Spleen (tissue), 11 donors: ENCODE measurements around the gene BCL2L2. TPM values are rescaled to one million over a fixed set of nuclear protein-coding genes. Genes with fewer than 3 reads are reported as not detected.

ENCODE experiments used
- DNase-seq: peaks from one replicate; pipeline ENCODE4 v3.0.0-alpha.2; 2020
- H3K27ac ChIP-seq, 8 donors: fragments of 200-600 bp; sonication (generic) in 7 of 8; 1 replicate in 4 of 8; 2 replicates in 4 of 8; pipeline versions ENCODE4 v1.5.0 to v1.8.0; 2016 to 2021; ENCODE audit warnings: inconsistent platforms in 4 of 8, mild to moderate bottlenecking in 4 of 8, moderate library complexity in 1 of 8
- H3K27me3 ChIP-seq, 7 donors: fragments of 200-600 bp; sonication (generic) in 6 of 7; replicated peaks in 1 of 7; 1 replicate in 4 of 7; 2 replicates in 3 of 7; pipeline versions ENCODE4 v1.5.0 to v1.8.0; 2016 to 2021; ENCODE audit warnings: inconsistent platforms in 3 of 7, mild to moderate bottlenecking in 1 of 7
- H3K36me3 ChIP-seq, 6 donors: fragments of 200-600 bp; sonication (generic) in 5 of 6; 1 replicate in 4 of 6; 2 replicates in 2 of 6; pipeline versions ENCODE4 v1.5.0 to v1.8.0; 2016 to 2021; ENCODE audit warnings: inconsistent platforms in 2 of 6
- H3K4me1 ChIP-seq, 6 donors: fragments of 200-600 bp; sonication (generic) in 5 of 6; 1 replicate in 3 of 6; 2 replicates in 3 of 6; pipeline versions ENCODE4 v1.5.0 to v1.8.0; 2016 to 2021; ENCODE audit warnings: inconsistent platforms in 3 of 6
- H3K4me3 ChIP-seq, 8 donors: fragments of 200-600 bp; sonication (generic) in 7 of 8; 1 replicate in 4 of 8; 2 replicates in 4 of 8; pipeline versions ENCODE4 v1.5.0 to v1.8.0; 2016 to 2021; ENCODE audit warnings: inconsistent platforms in 4 of 8, mild to moderate bottlenecking in 4 of 8, moderate library complexity in 2 of 8
- H3K9me3 ChIP-seq, 8 donors: fragments of 200-600 bp; sonication (generic) in 7 of 8; 1 replicate in 4 of 8; 2 replicates in 4 of 8; pipeline versions ENCODE4 v1.5.0 to v1.8.0; 2016 to 2021; ENCODE audit warnings: inconsistent platforms in 4 of 8
- POLR2A ChIP-seq, 3 donors: fragments of 450-650 bp; IDR thresholded peaks; one replicate each; pipeline ENCODE4 v1.5.1; 2017; ENCODE audit warnings: antibody characterized with exemption in 3 of 3, mild to moderate bottlenecking in 1 of 3
- POLR2AphosphoS5 ChIP-seq, 3 donors: sonication (generic); formaldehyde crosslinking; IDR thresholded peaks; one replicate each; pipeline ENCODE4 v1.5.1; 2017; ENCODE audit warnings: antibody characterized with exemption in 3 of 3
- WGBS, 5 donors: extraction: QIAGEN DNeasy Blood & Tissue Kit in 3 of 5; methylation state at CpG; one replicate each; pipeline versions ENCODE4 v1.1.5 to v1.1.7; 2013 to 2018; 5-methylcytosine and 5-hydroxymethylcytosine counted together
- intact Hi-C: fragments of 100-400 bp; cut with DNase I; formaldehyde crosslinking; loops from one replicate; pipeline ENCODE4 v1.15.0; 2023; ENCODE audit warnings: low total_unique reads
- polyA plus RNA-seq, 3 donors: library from polyadenylated mRNA; stranded (reverse); fragments of 200-250 nt; gene quantifications; one replicate each; pipeline ENCODE4 v1.2.1, GENCODE V29; 2013
- total RNA-seq, 7 donors: library from RNA; depleted of rRNA in 3 of 7; stranded (reverse); fragments of >200 nt in 3 of 7; fragmentation: NEBNext Ultra II Directional in 4 of 7; extraction: Animal tissue kit (Norgen Biotek cat#: 25700) in 4 of 7; gene quantifications; one replicate each; pipeline versions ENCODE4 v1.1.0 to v1.2.1, GENCODE V29; 2016 to 2021
- TF ChIP-seq, protein P1 (sequence below), 11 experiments: fragments of 200-600 bp in 7 of 11; fragments of 450-650 bp in 4 of 11; sonication (generic) in 4 of 11; IDR thresholded peaks in 8 of 11; conservative IDR thresholded peaks in 3 of 11; 1 replicate in 7 of 11; 2 replicates in 4 of 11; pipeline versions ENCODE4 v1.4.0 to v1.8.0; 2016 to 2021; ENCODE audit warnings: antibody characterized with exemption in 11 of 11, inconsistent platforms in 4 of 11, mild to moderate bottlenecking in 1 of 11
- donor health status: healthy with polysubstance abuse.
- donor health status: DM: no; HTN: no; CAD: no; lungs with moderate emphysema.
- donor health status: DM: no; HTN: no; CAD: no.
- donor health status: Bipolar disorder and iron deficiency.
- donor health status: healthy.
- donor health status: DM: no; HTN: no; CAD: no.
- donor health status: DM: yes; HTN: yes; CAD: no.

Gene BCL2L2
- total and polyA plus RNA-seq, 10 donors, result 5.4 to 34.6 (median 19.3) TPM

DNA sequence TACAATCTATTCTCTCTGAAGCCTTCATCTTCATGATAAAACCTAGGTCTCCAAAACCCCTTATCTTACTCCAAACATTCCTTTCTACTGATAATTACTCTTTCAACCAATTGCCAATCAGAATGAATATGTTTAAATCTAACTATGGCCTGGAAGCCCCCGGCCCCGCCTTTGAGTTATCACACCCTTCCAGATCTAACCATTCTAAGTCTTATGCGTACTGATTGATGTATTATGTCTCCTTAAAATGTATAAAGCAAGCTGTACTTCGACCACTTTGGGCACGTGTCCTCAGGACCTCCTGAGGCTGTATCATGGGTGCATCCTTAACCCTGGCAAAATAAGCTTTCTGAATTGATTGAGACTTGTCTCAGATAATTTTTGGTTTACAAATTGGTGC is 29.0 kb downstream of the BCL2L2 start:
- H3K4me1 ChIP-seq, result no peaks in the 10 kb centered on the region
- H3K27me3 ChIP-seq, result peaks cover 0 to 6% (median 0%) of the 10 kb centered on the region in 7 donors
- WGBS, 5 donors, result 83 to 88% (median 86%) methylated on average over 5 of the region's 5 CpGs
- H3K27ac ChIP-seq, result no peak overlapping the region
- intact Hi-C loops, result no loop called here
- H3K4me3 ChIP-seq, result no peak overlapping the region
- H3K36me3 ChIP-seq, result no peaks in the 10 kb centered on the region
- TF ChIP-seq POLR2AphosphoS5 (IDR thresholded peaks at IDR 0.05), result no peak
- TF ChIP-seq POLR2A (IDR thresholded peaks at IDR 0.05), result no peak
- TF ChIP-seq, protein P1, sequence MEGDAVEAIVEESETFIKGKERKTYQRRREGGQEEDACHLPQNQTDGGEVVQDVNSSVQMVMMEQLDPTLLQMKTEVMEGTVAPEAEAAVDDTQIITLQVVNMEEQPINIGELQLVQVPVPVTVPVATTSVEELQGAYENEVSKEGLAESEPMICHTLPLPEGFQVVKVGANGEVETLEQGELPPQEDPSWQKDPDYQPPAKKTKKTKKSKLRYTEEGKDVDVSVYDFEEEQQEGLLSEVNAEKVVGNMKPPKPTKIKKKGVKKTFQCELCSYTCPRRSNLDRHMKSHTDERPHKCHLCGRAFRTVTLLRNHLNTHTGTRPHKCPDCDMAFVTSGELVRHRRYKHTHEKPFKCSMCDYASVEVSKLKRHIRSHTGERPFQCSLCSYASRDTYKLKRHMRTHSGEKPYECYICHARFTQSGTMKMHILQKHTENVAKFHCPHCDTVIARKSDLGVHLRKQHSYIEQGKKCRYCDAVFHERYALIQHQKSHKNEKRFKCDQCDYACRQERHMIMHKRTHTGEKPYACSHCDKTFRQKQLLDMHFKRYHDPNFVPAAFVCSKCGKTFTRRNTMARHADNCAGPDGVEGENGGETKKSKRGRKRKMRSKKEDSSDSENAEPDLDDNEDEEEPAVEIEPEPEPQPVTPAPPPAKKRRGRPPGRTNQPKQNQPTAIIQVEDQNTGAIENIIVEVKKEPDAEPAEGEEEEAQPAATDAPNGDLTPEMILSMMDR (IDR thresholded peaks at IDR 0.05 in 8 of 11, conservative IDR thresholded peaks at IDR 0.05 in 3 of 11), result no peak
- peaks cover 0 to 18% (median 6%) of the 10 kb centered on the region in 8 donors for H3K9me3 ChIP-seq
- no peak for DNase-seq

DNA sequence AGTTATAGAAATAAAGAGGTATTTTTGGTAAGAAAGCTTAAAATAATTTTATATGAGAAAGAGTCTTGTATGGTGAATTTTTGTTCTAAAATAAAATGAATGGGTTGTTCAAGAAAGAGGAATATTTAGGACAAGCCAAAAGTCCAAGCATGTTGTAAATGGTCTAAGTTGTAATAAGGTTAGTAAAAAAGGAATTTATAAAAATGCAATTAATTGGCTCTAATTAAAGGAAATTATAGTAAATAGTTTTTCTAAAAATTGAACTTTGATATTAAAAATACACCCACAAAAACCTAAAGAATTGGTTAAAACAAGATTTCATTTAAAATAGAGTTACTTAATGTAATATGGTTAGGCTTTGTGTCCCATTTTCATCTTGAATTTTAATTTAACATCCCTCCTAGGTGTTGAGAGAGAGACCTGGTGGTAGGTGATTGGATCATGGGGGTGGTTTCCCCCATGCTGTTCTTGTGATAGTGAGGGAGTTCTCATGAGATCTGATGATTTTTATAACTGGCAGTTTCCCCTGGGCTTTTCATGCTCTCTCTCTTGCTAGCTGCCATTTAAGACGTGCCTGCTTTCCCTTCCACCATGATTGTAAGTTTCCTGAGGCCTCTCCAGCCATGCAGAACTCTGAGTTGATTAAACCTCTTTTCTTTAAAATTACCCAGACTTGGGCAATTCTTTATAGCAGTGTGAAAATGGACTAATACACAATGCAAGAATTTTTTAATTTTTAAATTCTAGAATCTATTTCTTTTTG is 33.1 kb downstream of the BCL2L2 start:
- no peak for TF ChIP-seq POLR2AphosphoS5 (IDR thresholded peaks at IDR 0.05)
- TF ChIP-seq, protein P1 (IDR thresholded peaks at IDR 0.05 in 8 of 11, conservative IDR thresholded peaks at IDR 0.05 in 3 of 11), result no peak
- TF ChIP-seq POLR2A (IDR thresholded peaks at IDR 0.05), result no peak
- no peaks in the 10 kb centered on the region for H3K36me3 ChIP-seq
- H3K4me3 ChIP-seq, result no peak overlapping the region
- peaks cover 0 to 9% (median 0%) of the 10 kb centered on the region in 7 donors for H3K27me3 ChIP-seq
- no peak for DNase-seq
- no peaks in the 10 kb centered on the region for H3K4me1 ChIP-seq
- intact Hi-C loops, result no loop called here
- WGBS, 5 donors, result 74 to 87% (median 84%) methylated on average over 1 of the region's 1 CpG
- peaks cover 0 to 18% (median 6%) of the 10 kb centered on the region in 8 donors for H3K9me3 ChIP-seq
- H3K27ac ChIP-seq, result no peak overlapping the region

DNA sequence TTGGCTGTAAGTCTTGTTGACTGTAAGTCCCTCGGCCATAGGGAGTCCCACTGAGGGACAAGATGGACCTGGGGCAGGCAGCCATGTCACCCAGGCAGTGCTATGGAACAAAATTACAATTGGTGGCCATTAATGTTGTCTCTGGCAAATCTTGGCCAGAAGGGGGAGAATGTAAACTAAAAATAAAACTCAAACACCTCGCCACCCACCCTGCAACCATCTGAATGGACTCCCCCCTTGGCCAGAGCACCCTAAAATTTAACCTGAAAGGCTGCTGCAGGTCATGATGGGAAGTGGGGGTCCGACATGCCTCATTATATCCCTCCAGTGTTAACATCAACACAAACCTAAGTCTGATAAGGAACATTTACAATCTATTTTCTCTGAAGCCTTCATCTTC is 37.8 kb downstream of the BCL2L2 start:
- TF ChIP-seq, protein P1 (IDR thresholded peaks at IDR 0.05 in 8 of 11, conservative IDR thresholded peaks at IDR 0.05 in 3 of 11), result no peak
- TF ChIP-seq POLR2AphosphoS5 (IDR thresholded peaks at IDR 0.05) (no peak), POLR2A (IDR thresholded peaks at IDR 0.05) (no peak)
- no peak for DNase-seq
- H3K36me3 ChIP-seq, result no peaks in the 10 kb centered on the region
- H3K4me1 ChIP-seq, result no peaks in the 10 kb centered on the region
- WGBS, 5 donors, result 49 to 76% (median 58%) methylated on average over 3 of the region's 3 CpGs
- H3K27ac ChIP-seq, result no peak overlapping the region
- H3K27me3 ChIP-seq, result peaks cover 0 to 3% (median 0%) of the 10 kb centered on the region in 7 donors
- peaks cover 0 to 10% (median 3%) of the 10 kb centered on the region in 8 donors for H3K9me3 ChIP-seq
- intact Hi-C loops, result no loop called here
- no peak overlapping the region for H3K4me3 ChIP-seq

DNA sequence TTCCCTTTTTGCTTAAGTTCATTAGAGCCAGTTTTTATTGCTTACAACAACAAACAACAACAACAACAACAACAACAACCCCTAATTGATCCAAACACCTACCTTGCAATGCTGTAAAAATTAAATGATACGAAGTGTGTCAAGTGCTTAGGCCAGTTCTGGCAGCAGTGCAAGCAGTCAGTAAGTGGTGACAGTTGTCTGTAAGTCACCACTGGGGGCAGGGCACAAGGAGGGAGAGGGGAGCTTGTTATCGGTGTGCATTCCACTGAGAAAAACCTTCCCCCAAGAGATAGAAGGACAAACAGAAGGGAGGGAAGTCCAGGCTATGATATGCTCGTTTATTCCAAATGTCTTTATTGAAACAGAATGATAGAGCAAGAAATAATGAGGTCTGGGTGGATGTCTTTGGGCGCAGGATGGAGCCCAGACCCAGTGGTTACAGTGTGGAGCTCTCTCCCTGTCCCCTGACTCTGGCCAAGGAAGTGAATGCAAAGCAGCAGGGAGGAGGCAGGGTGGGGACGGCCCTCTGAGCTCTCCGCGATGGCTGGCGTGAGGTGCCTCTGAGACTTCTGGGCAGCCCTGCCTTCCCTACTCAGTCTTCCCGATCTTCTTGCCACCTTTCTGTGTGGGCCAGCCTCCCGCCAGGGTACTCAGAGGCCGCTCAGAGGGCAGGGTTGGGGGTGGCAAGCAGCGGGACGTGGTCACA is 39.5 kb downstream of the BCL2L2 start:
- intact Hi-C loops, result no loop called here
- H3K4me3 ChIP-seq, result no peak overlapping the region
- TF ChIP-seq, protein P1 (IDR thresholded peaks at IDR 0.05 in 8 of 11, conservative IDR thresholded peaks at IDR 0.05 in 3 of 11), result no peak
- no peak for TF ChIP-seq POLR2AphosphoS5 (IDR thresholded peaks at IDR 0.05)
- TF ChIP-seq POLR2A (IDR thresholded peaks at IDR 0.05), result no peak
- 67 to 89% (median 84%) methylated on average over 13 of the region's 13 CpGs for WGBS, 5 donors
- H3K27ac ChIP-seq, result no peak overlapping the region
- no peak for DNase-seq
- H3K4me1 ChIP-seq, result no peaks in the 10 kb centered on the region
- H3K36me3 ChIP-seq, result no peaks in the 10 kb centered on the region
- peaks cover 0 to 15% (median under 1%) of the 10 kb centered on the region in 7 donors for H3K27me3 ChIP-seq
- H3K9me3 ChIP-seq, result no peaks in the 10 kb centered on the region
